K562 (cell line): ENCODE measurements around the gene TBC1D2. TPM values are rescaled to one million over a fixed set of nuclear protein-coding genes. Genes with fewer than 3 reads are reported as not detected.

Source experiments
- HDAC2 ChIP-seq: fragments of 450-650 bp; IDR thresholded peaks from 2 replicates; pipeline ENCODE4 v1.6.1; 2016; ENCODE audit warnings: mild to moderate bottlenecking
- L3MBTL2 ChIP-seq: fragments of 450-650 bp; IDR thresholded peaks from 2 replicates; pipeline ENCODE4 v1.6.1; 2016; ENCODE audit warnings: mild to moderate bottlenecking, moderate library complexity
- MECOM ChIP-seq: fragments of 250-450 bp; sonication (Bioruptor Pico); IDR thresholded peaks from 2 replicates; pipeline ENCODE4 v1.8.0; 2022; ENCODE audit warnings: inconsistent platforms
- NR4A1 ChIP-seq, 2 experiments: fragments of 250-450 bp in 1 of 2; fragments of 450-650 bp in 1 of 2; sonication (Bioruptor Pico) in 1 of 2; IDR thresholded peaks; 2 replicates each; pipeline versions ENCODE4 v1.4.0 to v1.6.1; 2016 to 2020; ENCODE audit warnings: mild to moderate bottlenecking in 2 of 2, missing compliant biosample characterization in 1 of 2, missing genetic modification characterization in 1 of 2, moderate library complexity in 1 of 2
- SAFB2 ChIP-seq: fragments of 200-400 bp; formaldehyde crosslinking; IDR thresholded peaks from 2 replicates; pipeline ENCODE4 v1.6.1; 2018; ENCODE audit warnings: borderline replicate concordance, low read length, low read depth, moderate library complexity; ENCODE audit not compliant: severe bottlenecking
- TCF3 ChIP-seq: sonication (generic); formaldehyde crosslinking; IDR thresholded peaks from 2 replicates; pipeline ENCODE4 v1.4.0; 2020; ENCODE audit warnings: mild to moderate bottlenecking, missing genetic modification reagents
- YY1 ChIP-seq, 3 experiments: IDR thresholded peaks; 2 replicates each; pipeline ENCODE4 v1.6.1; 2011; ENCODE audit warnings: low read length in 2 of 3, mild to moderate bottlenecking in 2 of 3, moderate library complexity in 2 of 3, borderline replicate concordance in 1 of 3, control low read depth in 1 of 3, low read depth in 1 of 3; ENCODE audit not compliant: insufficient read depth in 3 of 3, insufficient replicate concordance in 2 of 3, control insufficient read depth in 1 of 3, insufficient read length in 1 of 3; ENCODE audit errors: extremely low read depth in 1 of 3
- ZNF212 ChIP-seq: fragments of 450-650 bp; formaldehyde crosslinking; IDR thresholded peaks from 2 replicates; pipeline ENCODE4 v1.4.0; 2020; ENCODE audit warnings: mild to moderate bottlenecking
- polyA plus RNA-seq, 8 experiments: library from polyadenylated mRNA; depleted of rRNA in 4 of 8; stranded (reverse) in 5 of 8; unstranded in 3 of 8; fragments of >200 nt; fragmentation: Nextera tagmentation in 2 of 8; fragmentation: Illumina TruSeq in 1 of 8; extraction: Ambion mirVana in 2 of 8; extraction: Trizol in 1 of 8; gene quantifications; 2 replicates each; pipeline versions ENCODE4 v1.2.1 to v1.2.3, GENCODE V29; 2011 to 2014; ENCODE audit warnings: inconsistent platforms in 1 of 8, missing spikeins in 1 of 8
- total RNA-seq, 7 experiments: library from RNA; depleted of rRNA in 6 of 7; stranded (reverse); fragments of >200 nt in 6 of 7; fragmentation: Illumina TruSeq in 2 of 7; extraction: Trizol in 2 of 7; gene quantifications; 2 replicates each; pipeline versions ENCODE4 v1.2.1 to v1.2.3, GENCODE V29; 2011 to 2021; ENCODE audit warnings: low replicate concordance in 1 of 7
- TF ChIP-seq, protein P1 (sequence below): fragments of 250-450 bp; sonication (Bioruptor Pico); IDR thresholded peaks from 2 replicates; pipeline ENCODE4 v1.9.0; 2021; ENCODE audit warnings: mild to moderate bottlenecking, inconsistent platforms
- TF ChIP-seq, protein P2 (sequence below), 3 experiments: fragments of 200-800 bp in 1 of 3; fragments of 250-450 bp in 1 of 3; fragments of 450-650 bp in 1 of 3; sonication (Bioruptor Pico) in 1 of 3; sonication (Bioruptor generic) in 1 of 3; formaldehyde crosslinking in 1 of 3; IDR thresholded peaks; 2 replicates each; pipeline versions ENCODE4 v1.6.1 to v1.8.0; 2016 to 2022; ENCODE audit warnings: mild to moderate bottlenecking in 2 of 3, missing genetic modification characterization in 2 of 3, missing compliant biosample characterization in 1 of 3, moderate library complexity in 1 of 3
- TF ChIP-seq, protein P3 (sequence below): fragments of 450-650 bp; IDR thresholded peaks from 2 replicates; pipeline ENCODE4 v1.6.1; 2017; ENCODE audit warnings: antibody characterized with exemption, mild to moderate bottlenecking

Gene TBC1D2
- total and polyA plus RNA-seq, 9 of the 15 experiments (the other 6 are each of a cell fraction or from before 2014, with no cell fraction given): 0.10 to 7.0 (median 2.5) TPM

DNA sequence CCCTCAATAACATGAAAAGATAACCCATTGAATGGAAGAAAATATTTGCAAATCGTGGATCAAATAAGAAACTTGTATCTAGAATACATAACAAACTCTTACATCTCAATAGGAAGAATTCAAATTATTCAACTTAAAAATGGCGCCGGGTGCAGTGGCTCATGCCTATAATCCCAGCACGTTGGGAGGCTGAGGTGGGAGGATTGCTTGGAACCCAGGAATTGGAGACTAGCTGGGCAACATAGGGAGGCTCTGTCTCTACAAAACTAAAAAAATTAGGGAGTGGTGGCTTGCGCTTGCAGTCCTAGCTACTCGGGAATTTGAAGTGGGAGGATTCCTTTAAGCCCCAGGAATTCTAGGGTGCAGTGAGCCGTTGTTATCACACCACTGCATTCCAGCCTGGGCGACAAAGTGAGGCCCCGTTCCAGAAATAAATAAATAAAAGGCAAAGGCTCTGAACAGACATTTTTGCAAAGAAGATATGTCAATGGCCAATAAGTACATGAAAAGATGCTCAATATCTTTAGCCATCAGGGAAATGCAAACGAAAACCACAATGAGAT, 21.5 kb upstream of the TBC1D2 start (continued):
- no peak for TF ChIP-seq ZNF212 (CRISPR knock-in tag)
- 0 out of 2 replicates have a peak, but pooled peaks have one; percentile 23 for TF ChIP-seq HDAC2
- TF ChIP-seq MECOM (CRISPR knock-in tag): 0 out of 2 replicates have a peak, but pooled peaks have one; percentile 43
- TF ChIP-seq YY1 (IDR thresholded peaks at IDR 0.05; ENCODE audit: borderline replicate concordance in 1 of 3, control insufficient read depth in 1 of 3, extremely low read depth in 1 of 3, insufficient read depth in 3 of 3, insufficient read length in 1 of 3, insufficient replicate concordance in 2 of 3, low read depth in 1 of 3, low read length in 2 of 3): peak in 2 of 3 experiments; percentile 33 to 70
- no peak for TF ChIP-seq NR4A1 (CRISPR knock-in tag; IDR thresholded peaks at IDR 0.05)
- 0 out of 2 replicates have a peak, but pooled peaks have one; percentile 55 for TF ChIP-seq NR4A1 (tag; IDR thresholded peaks at IDR 0.05)
- peak; percentile 49; the same call in 1 of the 2 replicates for TF ChIP-seq TCF3 (CRISPR knock-in tag)
- TF ChIP-seq, protein P1, sequence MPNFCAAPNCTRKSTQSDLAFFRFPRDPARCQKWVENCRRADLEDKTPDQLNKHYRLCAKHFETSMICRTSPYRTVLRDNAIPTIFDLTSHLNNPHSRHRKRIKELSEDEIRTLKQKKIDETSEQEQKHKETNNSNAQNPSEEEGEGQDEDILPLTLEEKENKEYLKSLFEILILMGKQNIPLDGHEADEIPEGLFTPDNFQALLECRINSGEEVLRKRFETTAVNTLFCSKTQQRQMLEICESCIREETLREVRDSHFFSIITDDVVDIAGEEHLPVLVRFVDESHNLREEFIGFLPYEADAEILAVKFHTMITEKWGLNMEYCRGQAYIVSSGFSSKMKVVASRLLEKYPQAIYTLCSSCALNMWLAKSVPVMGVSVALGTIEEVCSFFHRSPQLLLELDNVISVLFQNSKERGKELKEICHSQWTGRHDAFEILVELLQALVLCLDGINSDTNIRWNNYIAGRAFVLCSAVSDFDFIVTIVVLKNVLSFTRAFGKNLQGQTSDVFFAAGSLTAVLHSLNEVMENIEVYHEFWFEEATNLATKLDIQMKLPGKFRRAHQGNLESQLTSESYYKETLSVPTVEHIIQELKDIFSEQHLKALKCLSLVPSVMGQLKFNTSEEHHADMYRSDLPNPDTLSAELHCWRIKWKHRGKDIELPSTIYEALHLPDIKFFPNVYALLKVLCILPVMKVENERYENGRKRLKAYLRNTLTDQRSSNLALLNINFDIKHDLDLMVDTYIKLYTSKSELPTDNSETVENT (CRISPR knock-in tag): no peak
- TF ChIP-seq, protein P2, sequence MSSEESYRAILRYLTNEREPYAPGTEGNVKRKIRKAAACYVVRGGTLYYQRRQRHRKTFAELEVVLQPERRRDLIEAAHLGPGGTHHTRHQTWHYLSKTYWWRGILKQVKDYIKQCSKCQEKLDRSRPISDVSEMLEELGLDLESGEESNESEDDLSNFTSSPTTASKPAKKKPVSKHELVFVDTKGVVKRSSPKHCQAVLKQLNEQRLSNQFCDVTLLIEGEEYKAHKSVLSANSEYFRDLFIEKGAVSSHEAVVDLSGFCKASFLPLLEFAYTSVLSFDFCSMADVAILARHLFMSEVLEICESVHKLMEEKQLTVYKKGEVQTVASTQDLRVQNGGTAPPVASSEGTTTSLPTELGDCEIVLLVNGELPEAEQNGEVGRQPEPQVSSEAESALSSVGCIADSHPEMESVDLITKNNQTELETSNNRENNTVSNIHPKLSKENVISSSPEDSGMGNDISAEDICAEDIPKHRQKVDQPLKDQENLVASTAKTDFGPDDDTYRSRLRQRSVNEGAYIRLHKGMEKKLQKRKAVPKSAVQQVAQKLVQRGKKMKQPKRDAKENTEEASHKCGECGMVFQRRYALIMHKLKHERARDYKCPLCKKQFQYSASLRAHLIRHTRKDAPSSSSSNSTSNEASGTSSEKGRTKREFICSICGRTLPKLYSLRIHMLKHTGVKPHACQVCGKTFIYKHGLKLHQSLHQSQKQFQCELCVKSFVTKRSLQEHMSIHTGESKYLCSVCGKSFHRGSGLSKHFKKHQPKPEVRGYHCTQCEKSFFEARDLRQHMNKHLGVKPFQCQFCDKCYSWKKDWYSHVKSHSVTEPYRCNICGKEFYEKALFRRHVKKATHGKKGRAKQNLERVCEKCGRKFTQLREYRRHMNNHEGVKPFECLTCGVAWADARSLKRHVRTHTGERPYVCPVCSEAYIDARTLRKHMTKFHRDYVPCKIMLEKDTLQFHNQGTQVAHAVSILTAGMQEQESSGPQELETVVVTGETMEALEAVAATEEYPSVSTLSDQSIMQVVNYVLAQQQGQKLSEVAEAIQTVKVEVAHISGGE (CRISPR knock-in tag; IDR thresholded peaks at IDR 0.05): no peak
- 0 out of 2 replicates have a peak, but pooled peaks have one; percentile 41 for TF ChIP-seq L3MBTL2
- no peak for TF ChIP-seq SAFB2
- TF ChIP-seq, protein P3, sequence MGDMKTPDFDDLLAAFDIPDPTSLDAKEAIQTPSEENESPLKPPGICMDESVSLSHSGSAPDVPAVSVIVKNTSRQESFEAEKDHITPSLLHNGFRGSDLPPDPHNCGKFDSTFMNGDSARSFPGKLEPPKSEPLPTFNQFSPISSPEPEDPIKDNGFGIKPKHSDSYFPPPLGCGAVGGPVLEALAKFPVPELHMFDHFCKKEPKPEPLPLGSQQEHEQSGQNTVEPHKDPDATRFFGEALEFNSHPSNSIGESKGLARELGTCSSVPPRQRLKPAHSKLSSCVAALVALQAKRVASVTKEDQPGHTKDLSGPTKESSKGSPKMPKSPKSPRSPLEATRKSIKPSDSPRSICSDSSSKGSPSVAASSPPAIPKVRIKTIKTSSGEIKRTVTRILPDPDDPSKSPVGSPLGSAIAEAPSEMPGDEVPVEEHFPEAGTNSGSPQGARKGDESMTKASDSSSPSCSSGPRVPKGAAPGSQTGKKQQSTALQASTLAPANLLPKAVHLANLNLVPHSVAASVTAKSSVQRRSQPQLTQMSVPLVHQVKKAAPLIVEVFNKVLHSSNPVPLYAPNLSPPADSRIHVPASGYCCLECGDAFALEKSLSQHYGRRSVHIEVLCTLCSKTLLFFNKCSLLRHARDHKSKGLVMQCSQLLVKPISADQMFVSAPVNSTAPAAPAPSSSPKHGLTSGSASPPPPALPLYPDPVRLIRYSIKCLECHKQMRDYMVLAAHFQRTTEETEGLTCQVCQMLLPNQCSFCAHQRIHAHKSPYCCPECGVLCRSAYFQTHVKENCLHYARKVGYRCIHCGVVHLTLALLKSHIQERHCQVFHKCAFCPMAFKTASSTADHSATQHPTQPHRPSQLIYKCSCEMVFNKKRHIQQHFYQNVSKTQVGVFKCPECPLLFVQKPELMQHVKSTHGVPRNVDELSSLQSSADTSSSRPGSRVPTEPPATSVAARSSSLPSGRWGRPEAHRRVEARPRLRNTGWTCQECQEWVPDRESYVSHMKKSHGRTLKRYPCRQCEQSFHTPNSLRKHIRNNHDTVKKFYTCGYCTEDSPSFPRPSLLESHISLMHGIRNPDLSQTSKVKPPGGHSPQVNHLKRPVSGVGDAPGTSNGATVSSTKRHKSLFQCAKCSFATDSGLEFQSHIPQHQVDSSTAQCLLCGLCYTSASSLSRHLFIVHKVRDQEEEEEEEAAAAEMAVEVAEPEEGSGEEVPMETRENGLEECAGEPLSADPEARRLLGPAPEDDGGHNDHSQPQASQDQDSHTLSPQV: peak; percentile 76
